ENCODE data around the gene RNASE4. TPM values are rescaled to one million over a fixed set of nuclear protein-coding genes. Genes with fewer than 3 reads are reported as not detected.

Gene RNASE4
- total RNA-seq, 2 experiments from 2014 or later: 0.11 to 0.38 TPM

GRCh38 chr14:20719777-20720176 lies 35.4 kb downstream of the RNASE4 start:
- Histone ChIP-seq H3K4me3 (ENCODE audit: low read length) (no peak overlapping the region), H3K9me3 (ENCODE audit: control insufficient read depth in 1 of 2, insufficient read depth in 1 of 2, low read length in 2 of 2) (no peaks in the 10 kb centered on the region), H3K27me3 (ENCODE audit: control insufficient read depth in 1 of 2, insufficient read depth in 2 of 2, low read length in 2 of 2) (peaks cover 5 to 33% of the 10 kb centered on the region in 2 experiments), H3K27ac (ENCODE audit: low read depth in 1 of 2, low read length in 2 of 2) (no peak overlapping the region), H3K36me3 (ENCODE audit: insufficient read depth, low read length) (no peaks in the 10 kb centered on the region), H3K4me1 (ENCODE audit: insufficient read depth, low read length) (no peaks in the 10 kb centered on the region)
- DNase-seq (no peak), ATAC-seq (ENCODE audit: poor library complexity) (no peak)
- Mint-ChIP-seq H3K27me3 (peaks cover 44% of the 10 kb centered on the region), H3K9me3 (no peaks in the 10 kb centered on the region), H3K36me3 (ENCODE audit: low read depth) (no peaks in the 10 kb centered on the region), H3K4me1 (ENCODE audit: low read depth) (peaks cover 6% of the 10 kb centered on the region), H3K4me3 (no peak overlapping the region), H3K27ac (no peak overlapping the region)
- TF ChIP-seq, protein P1, sequence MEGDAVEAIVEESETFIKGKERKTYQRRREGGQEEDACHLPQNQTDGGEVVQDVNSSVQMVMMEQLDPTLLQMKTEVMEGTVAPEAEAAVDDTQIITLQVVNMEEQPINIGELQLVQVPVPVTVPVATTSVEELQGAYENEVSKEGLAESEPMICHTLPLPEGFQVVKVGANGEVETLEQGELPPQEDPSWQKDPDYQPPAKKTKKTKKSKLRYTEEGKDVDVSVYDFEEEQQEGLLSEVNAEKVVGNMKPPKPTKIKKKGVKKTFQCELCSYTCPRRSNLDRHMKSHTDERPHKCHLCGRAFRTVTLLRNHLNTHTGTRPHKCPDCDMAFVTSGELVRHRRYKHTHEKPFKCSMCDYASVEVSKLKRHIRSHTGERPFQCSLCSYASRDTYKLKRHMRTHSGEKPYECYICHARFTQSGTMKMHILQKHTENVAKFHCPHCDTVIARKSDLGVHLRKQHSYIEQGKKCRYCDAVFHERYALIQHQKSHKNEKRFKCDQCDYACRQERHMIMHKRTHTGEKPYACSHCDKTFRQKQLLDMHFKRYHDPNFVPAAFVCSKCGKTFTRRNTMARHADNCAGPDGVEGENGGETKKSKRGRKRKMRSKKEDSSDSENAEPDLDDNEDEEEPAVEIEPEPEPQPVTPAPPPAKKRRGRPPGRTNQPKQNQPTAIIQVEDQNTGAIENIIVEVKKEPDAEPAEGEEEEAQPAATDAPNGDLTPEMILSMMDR (IDR thresholded peaks at IDR 0.05): no peak
- ChIA-PET POLR2A (no interaction called here), CTCF (no interaction called here)
- intact Hi-C loops (cut with DNase I, micrococcal nuclease): no loop called here

- TF ChIP-seq, protein P1 (IDR thresholded peaks at IDR 0.05): no peak
- H3K27ac ChIP-seq (ENCODE audit: low read depth in 1 of 2, low read length in 2 of 2): no peak overlapping the region
- H3K4me3 Mint-ChIP-seq: no peak overlapping the region
- H3K4me3 ChIP-seq (ENCODE audit: low read length): no peak overlapping the region
- H3K9me3 ChIP-seq (ENCODE audit: control insufficient read depth in 1 of 2, insufficient read depth in 1 of 2, low read length in 2 of 2): no peaks in the 10 kb centered on the region
- ChIA-PET POLR2A (no interaction called here), CTCF (no interaction called here)
- no peaks in the 10 kb centered on the region for H3K36me3 Mint-ChIP-seq (ENCODE audit: low read depth)
- H3K9me3 Mint-ChIP-seq: no peaks in the 10 kb centered on the region
- no peaks in the 10 kb centered on the region for H3K4me1 ChIP-seq (ENCODE audit: insufficient read depth, low read length)
- H3K27me3 Mint-ChIP-seq: peaks cover 53% of the 10 kb centered on the region
- peaks cover 5 to 37% of the 10 kb centered on the region in 2 experiments for H3K27me3 ChIP-seq (ENCODE audit: control insufficient read depth in 1 of 2, insufficient read depth in 2 of 2, low read length in 2 of 2)
- no peak overlapping the region for H3K27ac Mint-ChIP-seq
- H3K4me1 Mint-ChIP-seq (ENCODE audit: low read depth): no peaks in the 10 kb centered on the region
- DNase-seq (no peak), ATAC-seq (ENCODE audit: poor library complexity) (no peak)
- H3K36me3 ChIP-seq (ENCODE audit: insufficient read depth, low read length): no peaks in the 10 kb centered on the region
- intact Hi-C loops (cut with DNase I, micrococcal nuclease): no loop called here
Observed at GRCh38 chr14:20720741-20721140, 36.4 kb downstream of the RNASE4 start.

- ATAC-seq (ENCODE audit: poor library complexity) (no peak), DNase-seq (no peak)
- ChIA-PET POLR2A (no interaction called here), CTCF (no interaction called here)
- peaks cover 5 to 47% of the 10 kb centered on the region in 2 experiments for H3K27me3 ChIP-seq (ENCODE audit: control insufficient read depth in 1 of 2, insufficient read depth in 2 of 2, low read length in 2 of 2)
- no peaks in the 10 kb centered on the region for H3K4me1 ChIP-seq (ENCODE audit: insufficient read depth, low read length)
- no peak overlapping the region for H3K4me3 ChIP-seq (ENCODE audit: low read length)
- no peaks in the 10 kb centered on the region for H3K4me1 Mint-ChIP-seq (ENCODE audit: low read depth)
- H3K4me3 Mint-ChIP-seq: no peak overlapping the region
- intact Hi-C loops (cut with DNase I, micrococcal nuclease): no loop called here
- no peaks in the 10 kb centered on the region for H3K9me3 ChIP-seq (ENCODE audit: control insufficient read depth in 1 of 2, insufficient read depth in 1 of 2, low read length in 2 of 2)
- H3K27ac ChIP-seq (ENCODE audit: low read depth in 1 of 2, low read length in 2 of 2): no peak overlapping the region
- H3K9me3 Mint-ChIP-seq: no peaks in the 10 kb centered on the region
- TF ChIP-seq, protein P1 (IDR thresholded peaks at IDR 0.05): no peak
- no peaks in the 10 kb centered on the region for H3K36me3 Mint-ChIP-seq (ENCODE audit: low read depth)
- H3K27me3 Mint-ChIP-seq: peaks cover 63% of the 10 kb centered on the region
- H3K36me3 ChIP-seq (ENCODE audit: insufficient read depth, low read length): no peaks in the 10 kb centered on the region
- H3K27ac Mint-ChIP-seq: no peak overlapping the region
Observed at GRCh38 chr14:20722016-20722415, 37.7 kb downstream of the RNASE4 start.

Data from CD4-positive, alpha-beta T cell (primary cell).